NCI-H1436 (cell line): ENCODE measurements around the gene XRN2.
"Not testable (repeated sequence)": the region's sequence is repeated elsewhere in the genome, so short reads cannot be mapped to it uniquely, and the experiment has no call there.

Experiments
- DNase-seq: peaks from one replicate; lab custom pipeline; 2025; lab: John Stamatoyannopoulos, UW

Gene XRN2

DNA sequence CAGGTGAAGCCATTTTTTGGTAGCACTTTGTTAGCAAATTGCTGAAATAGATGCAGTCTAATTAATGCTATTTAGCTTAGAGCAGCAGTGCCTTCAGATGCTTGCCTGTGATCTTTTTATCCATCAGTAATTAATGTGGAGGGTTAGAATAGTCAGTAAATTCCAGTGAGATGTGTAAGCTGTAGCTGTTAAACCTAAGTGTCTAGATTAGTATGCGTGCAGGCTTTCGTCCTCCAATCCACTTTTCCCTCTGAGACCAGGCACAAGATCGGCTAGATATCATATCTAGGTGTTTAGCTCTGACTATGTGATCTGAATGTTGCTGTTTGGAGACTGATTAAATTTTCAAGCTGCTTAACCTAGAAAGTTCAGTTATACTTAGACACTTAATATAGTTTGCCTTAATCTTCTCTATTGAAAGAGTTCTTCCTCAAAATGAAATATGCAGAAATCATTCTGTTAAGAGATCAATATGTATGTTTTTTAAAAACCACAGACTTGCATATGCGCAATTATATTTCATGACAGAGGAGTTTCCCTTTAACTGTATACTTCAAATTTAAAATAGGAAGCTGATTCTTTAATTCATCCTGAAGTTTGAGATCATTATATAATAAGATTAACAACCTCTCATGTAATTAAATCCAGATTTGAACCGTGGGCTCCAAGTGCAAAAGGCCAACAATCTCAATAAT lies 41.2 kb downstream of the XRN2 start:
- no peak for DNase-seq

DNA sequence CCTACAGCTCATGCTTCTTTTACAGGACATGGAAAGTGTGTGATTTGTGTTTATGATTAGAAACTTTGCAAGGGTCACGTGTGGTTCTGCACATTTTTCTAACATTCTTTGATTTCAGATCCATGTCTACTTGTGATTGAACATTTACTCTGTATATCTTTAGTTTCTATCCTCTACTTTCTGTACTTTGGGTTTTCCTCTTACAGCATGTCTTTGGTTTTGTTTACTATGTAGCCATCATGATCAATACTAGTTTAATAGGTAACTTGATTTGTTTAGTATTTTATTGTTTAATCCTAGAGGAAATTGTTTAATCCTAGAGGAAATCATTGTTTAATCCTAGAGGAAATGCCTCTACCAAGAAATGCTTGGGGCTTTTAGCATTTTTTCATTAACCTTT lies 41.8 kb downstream of the XRN2 start:
- DNase-seq = no peak

DNA sequence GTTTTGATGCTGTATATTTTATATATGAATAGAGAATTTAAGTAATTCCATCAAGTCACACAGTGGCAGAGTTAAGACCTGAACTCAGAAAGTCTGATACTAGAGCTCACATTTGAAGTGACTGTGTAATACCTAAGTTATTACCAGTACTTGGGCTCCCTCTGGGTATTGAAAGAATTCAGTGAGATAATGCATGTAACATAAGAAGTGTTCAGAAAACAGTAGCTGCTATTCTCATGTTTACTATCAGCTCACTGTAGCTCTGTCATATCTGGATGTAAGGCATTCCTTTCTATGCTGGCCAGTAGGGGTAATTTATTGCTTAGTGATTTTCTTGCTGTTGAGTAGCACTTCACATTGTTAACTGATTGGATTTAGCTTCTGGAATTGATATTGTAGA lies 49.6 kb downstream of the XRN2 start:
- no peak for DNase-seq

DNA sequence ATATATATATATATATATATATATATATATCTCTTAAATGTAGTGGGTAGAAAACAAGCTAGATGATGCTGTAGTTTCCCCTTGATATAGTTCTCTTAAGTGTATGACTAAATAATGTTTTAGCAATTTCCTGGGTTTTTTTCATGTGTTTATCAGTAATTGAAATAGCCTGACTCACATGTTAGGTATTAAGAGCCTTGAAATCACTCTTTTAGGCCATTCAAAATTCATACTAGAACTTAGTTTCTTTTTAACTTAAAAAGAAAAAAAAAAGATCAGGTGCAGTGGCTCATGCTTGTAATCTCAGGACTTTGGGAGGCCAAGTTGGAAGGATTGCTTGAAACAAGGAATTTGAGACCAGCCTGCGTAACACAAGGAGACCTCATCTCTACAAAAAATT lies 50.1 kb downstream of the XRN2 start:
- no peak for DNase-seq

- DNase-seq = no peak
These were observed 52.9 kb downstream of the XRN2 start for GRCh38 chr20:21355981-21356380.

GRCh38 chr20:21356386-21356785 lies 53.3 kb downstream of the XRN2 start:
- no peak for DNase-seq

GRCh38 chr20:21357844-21358243 lies 54.7 kb downstream of the XRN2 start:
- no peak for DNase-seq

DNA sequence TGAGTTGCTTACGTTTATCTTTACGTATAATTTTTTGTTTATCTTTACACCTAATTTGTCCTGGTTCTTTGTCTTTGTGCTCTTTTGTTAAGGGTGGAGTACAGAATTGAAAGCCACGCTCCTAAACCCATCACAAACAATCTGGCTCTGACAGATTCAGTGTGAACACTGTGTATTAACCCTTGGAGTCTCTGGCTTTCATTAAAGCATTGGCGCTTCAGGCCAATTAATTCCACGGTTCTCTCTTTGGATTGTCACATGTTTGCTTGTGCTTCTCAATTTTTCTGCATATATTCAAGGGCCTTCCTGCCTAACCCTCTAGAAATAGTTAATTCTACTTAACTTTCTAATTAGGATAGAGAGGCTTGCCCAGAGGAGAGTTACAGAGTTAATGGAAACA lies 55.6 kb downstream of the XRN2 start:
- DNase-seq = no peak

DNA sequence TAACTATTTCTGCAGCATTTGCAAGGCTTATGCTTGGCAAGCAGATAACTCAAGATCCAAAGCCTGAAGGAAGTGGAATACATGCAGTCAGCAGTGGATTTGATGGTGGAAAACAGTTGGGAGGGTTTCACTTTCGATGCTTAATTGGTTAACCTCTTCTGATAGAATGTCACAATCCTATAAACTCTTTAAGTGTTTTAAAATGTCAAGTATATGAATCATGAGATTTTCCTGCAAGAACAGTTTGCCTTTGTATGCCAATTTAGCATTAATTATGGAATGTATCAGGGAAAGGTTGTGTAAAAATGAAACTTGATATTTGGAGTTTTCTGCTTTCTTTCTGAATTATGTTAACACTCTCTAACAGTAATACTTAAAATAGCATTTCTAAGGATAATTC lies 57.6 kb downstream of the XRN2 start:
- no peak for DNase-seq

GRCh38 chr20:21361266-21361665 lies 58.1 kb downstream of the XRN2 start:
- no peak for DNase-seq

GRCh38 chr20:21364413-21364812 lies 61.3 kb downstream of the XRN2 start:
- no peak for DNase-seq

DNA sequence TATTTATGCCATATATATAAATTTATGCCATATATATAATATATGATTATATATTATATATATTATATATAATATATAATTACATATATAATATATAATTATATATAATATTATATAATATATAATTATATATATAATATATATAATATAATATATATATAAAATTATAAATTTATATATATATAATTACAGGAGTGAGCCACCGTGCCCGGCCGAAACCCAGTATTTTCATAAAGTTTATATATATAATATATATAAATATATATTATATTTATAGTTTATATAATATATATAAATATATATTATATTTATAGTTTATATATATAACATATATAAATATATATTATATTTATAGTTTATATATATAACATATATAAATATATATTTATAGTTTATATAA lies 62.6 kb downstream of the XRN2 start:
- no peak for DNase-seq

DNA sequence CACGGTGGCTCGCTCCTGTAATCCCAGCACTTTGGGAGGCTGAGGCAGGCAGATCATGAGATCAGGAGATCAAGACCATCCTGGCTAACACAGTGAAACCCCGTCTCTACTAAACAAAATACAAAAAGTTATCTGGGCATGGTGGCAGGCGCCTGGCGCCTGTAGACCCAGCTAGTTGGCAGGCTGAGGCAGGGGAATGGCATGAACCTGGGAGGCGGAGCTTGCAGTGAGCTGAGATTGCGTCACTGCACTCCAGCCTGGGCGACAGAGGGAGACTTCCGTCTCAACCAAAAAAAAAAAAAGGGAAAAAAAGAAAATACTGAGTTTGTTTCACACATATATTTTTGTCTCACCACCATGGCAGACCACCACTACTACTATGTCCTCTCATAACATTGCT lies 63.1 kb downstream of the XRN2 start:
- not testable (repeated sequence) for DNase-seq

- DNase-seq = no peak
These were observed 65.7 kb downstream of the XRN2 start for GRCh38 chr20:21368791-21369190.

DNA sequence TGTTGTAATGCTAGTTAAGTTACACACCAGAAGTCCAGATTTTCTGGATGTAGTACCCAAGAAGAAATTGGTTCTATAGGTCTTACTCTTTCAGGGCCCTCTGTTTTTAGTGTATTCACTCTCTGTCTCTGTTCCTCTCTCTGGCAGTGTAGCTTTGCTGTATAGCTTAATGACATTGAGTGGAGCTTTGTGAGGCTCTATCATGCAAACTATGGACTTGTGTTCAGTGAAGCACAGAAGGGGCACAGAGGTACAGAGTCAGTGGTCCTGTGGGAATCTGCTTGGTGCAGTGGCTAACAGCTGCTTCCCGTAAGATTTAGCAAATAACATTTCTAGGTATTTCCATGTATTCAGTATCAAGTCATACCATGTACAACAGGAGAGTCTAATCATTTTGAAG lies 68.1 kb downstream of the XRN2 start:
- no peak for DNase-seq

DNA sequence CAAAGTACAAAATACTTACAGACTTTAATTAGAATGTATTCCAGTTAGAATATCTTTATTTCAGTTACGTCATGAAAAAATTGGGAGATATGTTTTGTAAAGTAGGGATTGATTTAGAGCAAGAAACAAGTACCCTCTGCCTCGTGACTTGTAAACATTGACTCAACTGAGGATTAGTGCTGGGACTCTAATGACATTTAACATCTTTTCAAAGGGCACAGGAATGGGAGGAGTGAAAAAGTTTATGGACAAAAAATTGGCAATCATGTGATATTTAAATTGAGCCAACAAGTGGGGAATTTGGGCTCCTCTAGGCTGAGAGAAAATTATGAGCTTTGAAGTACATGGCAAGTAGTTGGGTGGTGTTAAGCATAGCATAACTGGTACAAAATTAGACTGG lies 68.9 kb downstream of the XRN2 start:
- no peak for DNase-seq

DNA sequence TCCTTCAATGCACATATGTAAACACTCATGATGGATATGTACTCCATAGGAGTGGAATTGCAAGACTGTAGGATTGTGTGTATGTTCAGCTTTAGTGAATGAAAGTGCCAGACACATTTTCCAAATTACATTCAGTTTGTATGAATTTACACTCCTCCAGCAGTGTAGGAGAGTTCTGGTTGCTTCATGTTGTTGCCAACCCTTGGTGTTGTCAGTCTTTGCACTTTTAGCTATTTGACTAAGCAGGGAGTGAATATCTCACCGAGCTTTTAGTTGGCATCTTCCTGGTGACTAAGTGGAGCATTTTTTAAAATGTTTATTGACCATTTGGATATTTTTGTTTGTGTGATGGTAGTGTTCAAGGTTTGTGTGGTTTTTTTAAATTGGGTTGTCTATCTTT lies 70.3 kb downstream of the XRN2 start:
- DNase-seq = no peak

DNA sequence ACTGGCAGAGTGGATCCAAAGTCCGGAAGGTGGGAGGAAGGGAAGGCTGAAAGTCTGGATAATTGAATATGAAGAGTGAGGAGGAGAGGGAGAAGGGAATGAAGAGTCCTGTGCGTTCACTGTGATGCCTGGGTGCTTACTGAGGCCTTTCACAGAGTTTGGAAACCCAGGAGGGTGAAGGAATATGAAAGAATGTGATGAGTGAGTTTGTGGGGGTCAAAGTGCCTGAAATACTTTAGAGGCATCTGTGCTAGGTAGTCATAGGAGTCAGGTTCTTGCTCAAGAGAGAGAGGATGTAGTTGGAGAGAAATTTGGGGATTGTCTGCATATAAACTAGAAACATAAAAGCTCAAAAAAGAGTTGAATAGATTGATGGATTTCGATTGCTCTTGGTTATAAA lies 73.5 kb downstream of the XRN2 start:
- no peak for DNase-seq

DNA sequence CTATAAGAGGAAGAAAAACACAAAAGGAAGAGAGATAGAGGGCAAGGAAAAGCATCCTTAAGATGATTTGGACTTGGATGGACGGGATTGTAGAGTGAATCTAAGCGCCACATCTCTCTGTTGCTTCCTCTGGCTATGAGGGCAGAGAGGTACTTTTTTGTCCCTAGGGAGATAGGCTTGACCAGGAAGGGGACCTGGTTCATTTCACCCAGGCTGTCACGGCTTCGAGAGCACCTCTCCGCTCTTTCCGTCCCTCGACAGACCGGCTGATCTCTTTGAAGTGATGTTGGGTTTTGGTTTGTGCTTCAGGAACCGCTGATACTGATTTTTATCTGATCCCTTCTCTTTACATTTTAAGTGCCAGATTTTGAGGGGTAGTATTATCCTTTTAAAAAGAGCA lies 74.6 kb downstream of the XRN2 start:
- no peak for DNase-seq

DNA sequence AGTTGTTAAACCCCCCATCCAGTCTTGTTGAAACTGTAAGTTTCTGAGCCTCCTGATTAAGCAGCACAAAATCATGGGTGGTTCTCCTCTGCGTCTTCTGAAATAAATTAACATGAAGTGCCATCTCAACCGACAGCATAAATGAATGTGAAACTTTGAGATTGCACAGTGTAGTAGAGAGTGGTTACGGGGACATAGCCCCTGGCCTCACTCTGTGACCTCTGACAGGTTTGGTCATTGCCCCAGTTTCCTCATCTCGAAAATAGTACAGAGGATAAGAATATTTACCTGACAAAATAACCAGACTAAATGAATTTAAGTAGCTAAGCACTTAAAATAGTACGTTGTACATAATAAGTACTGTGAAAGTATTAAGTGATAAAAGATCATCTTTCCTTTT lies 75.1 kb downstream of the XRN2 start:
- DNase-seq = no peak

DNA sequence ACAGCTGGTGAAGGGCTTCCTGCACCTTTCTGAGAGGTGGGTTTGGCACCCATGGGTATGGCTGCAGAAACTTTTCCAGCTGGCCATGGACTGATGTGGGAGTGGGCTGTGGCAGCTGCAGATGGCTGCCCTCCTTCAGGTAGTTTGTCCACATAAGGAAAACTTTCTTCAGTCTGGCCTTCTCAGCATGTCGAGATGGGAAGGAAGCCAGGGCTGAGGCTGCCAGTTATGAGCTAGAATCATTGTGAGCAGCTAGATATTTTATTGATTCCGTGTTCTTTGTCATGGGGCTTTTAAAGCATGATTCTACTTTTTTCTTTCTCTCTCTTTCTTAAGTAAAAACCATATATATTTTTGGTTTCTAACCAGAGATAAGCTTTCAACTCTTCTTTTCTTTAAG lies 77.6 kb downstream of the XRN2 start:
- DNase-seq = no peak

GRCh38 chr20:21381619-21382018 lies 78.5 kb downstream of the XRN2 start:
- DNase-seq = no peak

GRCh38 chr20:21384308-21384892 lies 81.3 kb downstream of the XRN2 start:
- no peak for DNase-seq

GRCh38 chr20:21386111-21386510 lies 83.0 kb downstream of the XRN2 start:
- no peak for DNase-seq
